Endothelial cell (in vitro differentiated cells): ENCODE measurements around the gene SLC30A7. TPM values are rescaled to one million over a fixed set of nuclear protein-coding genes. Genes with fewer than 3 reads are reported as not detected.
"Not testable (repeated sequence)": the region's sequence is repeated elsewhere in the genome, so short reads cannot be mapped to it uniquely, and the experiment has no call there.

Source experiments
- DNase-seq: peaks from one replicate; pipeline ENCODE4 v3.0.0; 2021; ENCODE audit warnings: low spot score
- H3K27ac Mint-ChIP-seq: one replicate; pipeline ENCODE4 v1.8.0; 2021; ENCODE audit warnings: mixed read lengths, inconsistent platforms; ENCODE audit not compliant: unreplicated experiment
- H3K27me3 Mint-ChIP-seq: one replicate; pipeline ENCODE4 v1.8.0; 2021; ENCODE audit warnings: mild to moderate bottlenecking, moderate library complexity, mixed read lengths, inconsistent platforms; ENCODE audit not compliant: unreplicated experiment
- H3K36me3 Mint-ChIP-seq: one replicate; pipeline ENCODE4 v1.8.0; 2021; ENCODE audit warnings: mild to moderate bottlenecking, low read depth, mixed read lengths, inconsistent platforms; ENCODE audit not compliant: unreplicated experiment
- H3K4me1 Mint-ChIP-seq: one replicate; pipeline ENCODE4 v1.8.0; 2021; ENCODE audit warnings: mild to moderate bottlenecking, mixed read lengths, inconsistent platforms; ENCODE audit not compliant: unreplicated experiment
- H3K4me3 Mint-ChIP-seq: one replicate; pipeline ENCODE4 v1.8.0; 2021; ENCODE audit warnings: mild to moderate bottlenecking, mixed read lengths, inconsistent platforms; ENCODE audit not compliant: unreplicated experiment
- H3K9me3 Mint-ChIP-seq: one replicate; pipeline ENCODE4 v1.8.0; 2021; ENCODE audit warnings: mixed read lengths, inconsistent platforms; ENCODE audit not compliant: unreplicated experiment
- CTCF ChIP-seq: fragments of 200-600 bp; sonication (generic); IDR thresholded peaks from one replicate; pipeline ENCODE4 v1.5.0; 2021; ENCODE audit warnings: antibody characterized with exemption; ENCODE audit not compliant: unreplicated experiment
- total RNA-seq: library from RNA; stranded (reverse); fragmentation: NEBNext Ultra II Directional; extraction: Animal tissue kit (Norgen Biotek cat#: 25700); gene quantifications from one replicate; pipeline ENCODE4 v1.2.1, GENCODE V29; 2021; ENCODE audit not compliant: unreplicated experiment

SLC30A7 gene
- total RNA-seq, 1 donor from 2014 or later = 33.2 TPM

GRCh38 chr1:100926240-100926639, 30.4 kb downstream of the SLC30A7 start:
- DNase-seq = no peak
- H3K4me1 Mint-ChIP-seq = no peaks in the 10 kb centered on the region
- no peak overlapping the region for H3K27ac Mint-ChIP-seq
- TF ChIP-seq CTCF = no peak
- H3K4me3 Mint-ChIP-seq = no peak overlapping the region
- peaks cover 15% of the 10 kb centered on the region for H3K36me3 Mint-ChIP-seq
- H3K9me3 Mint-ChIP-seq = no peaks in the 10 kb centered on the region
- H3K27me3 Mint-ChIP-seq = no peaks in the 10 kb centered on the region

- Mint-ChIP-seq H3K27me3 (no peaks in the 10 kb centered on the region), H3K27ac (no peak overlapping the region), H3K4me1 (no peaks in the 10 kb centered on the region), H3K9me3 (no peaks in the 10 kb centered on the region), H3K4me3 (no peak overlapping the region), H3K36me3 (peaks cover 15% of the 10 kb centered on the region)
- no peak for DNase-seq
- TF ChIP-seq CTCF = no peak
Observed at GRCh38 chr1:100927276-100927675, 31.4 kb downstream of the SLC30A7 start.

- Mint-ChIP-seq H3K4me3 (no peak overlapping the region), H3K4me1 (no peaks in the 10 kb centered on the region), H3K27ac (no peak overlapping the region), H3K36me3 (peaks cover 20% of the 10 kb centered on the region), H3K9me3 (no peaks in the 10 kb centered on the region), H3K27me3 (no peaks in the 10 kb centered on the region)
- no peak for DNase-seq
- TF ChIP-seq CTCF = no peak
Observed at GRCh38 chr1:100928128-100928527, 32.2 kb downstream of the SLC30A7 start.

GRCh38 chr1:100930494-100930893, 34.6 kb downstream of the SLC30A7 start:
- no peak for DNase-seq
- H3K9me3 Mint-ChIP-seq = no peaks in the 10 kb centered on the region
- no peak overlapping the region for H3K27ac Mint-ChIP-seq
- peaks cover 19% of the 10 kb centered on the region for H3K36me3 Mint-ChIP-seq
- no peak for TF ChIP-seq CTCF
- H3K4me3 Mint-ChIP-seq = no peak overlapping the region
- no peaks in the 10 kb centered on the region for H3K4me1 Mint-ChIP-seq
- no peaks in the 10 kb centered on the region for H3K27me3 Mint-ChIP-seq

GRCh38 chr1:100931716-100932115, 35.8 kb downstream of the SLC30A7 start:
- no peak overlapping the region for H3K4me3 Mint-ChIP-seq
- H3K9me3 Mint-ChIP-seq = no peaks in the 10 kb centered on the region
- no peaks in the 10 kb centered on the region for H3K27me3 Mint-ChIP-seq
- no peak for TF ChIP-seq CTCF
- no peak for DNase-seq
- no peak overlapping the region for H3K27ac Mint-ChIP-seq
- H3K36me3 Mint-ChIP-seq = peaks cover 24% of the 10 kb centered on the region
- no peaks in the 10 kb centered on the region for H3K4me1 Mint-ChIP-seq

- not testable (repeated sequence) for DNase-seq, H3K4me1 Mint-ChIP-seq, H3K9me3 Mint-ChIP-seq, H3K27me3 Mint-ChIP-seq, H3K4me3 Mint-ChIP-seq
- H3K36me3 Mint-ChIP-seq = peaks cover 36% of the 10 kb centered on the region
- peak overlapping the region; percentile 59 for H3K27ac Mint-ChIP-seq
Observed at GRCh38 chr1:100933555-100933954, 37.7 kb downstream of the SLC30A7 start.
